ENCODE data around the gene DLG3. TPM values are rescaled to one million over a fixed set of nuclear protein-coding genes. Genes with fewer than 3 reads are reported as not detected.
A peak's percentile ranks its signal among the peaks of the same experiment; 100 is the strongest.

Gene DLG3
- total and polyA plus RNA-seq, 5 donors, result 7.3 to 20.8 (median 15.1) TPM

GRCh38 chrX:70454441-70455365, 10.1 kb downstream of the DLG3 start:
- 16% methylated on average over 45 of the region's 48 CpGs for WGBS
- no peaks in the 10 kb centered on the region for H3K27me3 ChIP-seq (ENCODE audit: control insufficient read depth, insufficient read depth)
- peak overlapping the region; percentile 58 for H3K4me3 ChIP-seq (ENCODE audit: low read length)
- no peaks in the 10 kb centered on the region for H3K9me3 ChIP-seq (ENCODE audit: control insufficient read depth, low read length)
- DNase-seq (peak; percentile 63 to 90 (median 88)), ATAC-seq (peak; percentile 92 to 94)
- peak overlapping the region; percentile 60 for H3K27ac ChIP-seq (ENCODE audit: low read length)
- H3K4me1 ChIP-seq (ENCODE audit: control insufficient read depth, insufficient read depth, low read length), result no peaks in the 10 kb centered on the region
- intact Hi-C loops (cut with DNase I), result loop anchor here in 3 of 4 donors (5.0 to 10.0 kb wide), 3 partner anchors 98 to 210 kb away; no protein-coding TSS in a partner anchor

- peak; percentile 7 to 23 for ATAC-seq
- intact Hi-C loops (cut with DNase I), result loop anchor here in 2 of 4 donors (10.0 kb wide), 2 partner anchors 99 to 209 kb away; no protein-coding TSS in a partner anchor
These were observed 10.9 kb downstream of the DLG3 start for GRCh38 chrX:70455366-70456202.

GRCh38 chrX:70456256-70456655, 11.6 kb downstream of the DLG3 start:
- 42% methylated on average over 2 of the region's 2 CpGs for WGBS
- Histone ChIP-seq H3K4me3 (ENCODE audit: low read length) (peak overlapping the region; percentile 58), H3K4me1 (ENCODE audit: control insufficient read depth, insufficient read depth, low read length) (no peaks in the 10 kb centered on the region), H3K27me3 (ENCODE audit: control insufficient read depth, insufficient read depth) (no peaks in the 10 kb centered on the region), H3K9me3 (ENCODE audit: control insufficient read depth, low read length) (no peaks in the 10 kb centered on the region), H3K27ac (ENCODE audit: low read length) (peak overlapping the region; percentile 52)
- ATAC-seq, result no peak
- intact Hi-C loops (cut with DNase I), result loop anchor here in 2 of 4 donors (10.0 kb wide), 2 partner anchors 99 to 209 kb away; no protein-coding TSS in a partner anchor
- no peak for DNase-seq

More at GRCh38 chrX:70455366-70456202, 10.9 kb downstream of the DLG3 start:
- Histone ChIP-seq H3K27me3 (ENCODE audit: control insufficient read depth, insufficient read depth) (no peaks in the 10 kb centered on the region), H3K27ac (ENCODE audit: low read length) (peak overlapping the region; percentile 60), H3K9me3 (ENCODE audit: control insufficient read depth, low read length) (no peaks in the 10 kb centered on the region), H3K4me3 (ENCODE audit: low read length) (peak overlapping the region; percentile 58), H3K4me1 (ENCODE audit: control insufficient read depth, insufficient read depth, low read length) (no peaks in the 10 kb centered on the region)
- WGBS, result 27% methylated on average over 32 of the region's 32 CpGs
- no peak for DNase-seq

GRCh38 chrX:70461026-70461425, 16.4 kb downstream of the DLG3 start:
- ATAC-seq, result no peak
- WGBS, result 99% methylated on average over 2 of the region's 2 CpGs
- Histone ChIP-seq H3K4me1 (ENCODE audit: control insufficient read depth, insufficient read depth, low read length) (no peaks in the 10 kb centered on the region), H3K9me3 (ENCODE audit: control insufficient read depth, low read length) (no peaks in the 10 kb centered on the region), H3K4me3 (ENCODE audit: low read length) (no peak overlapping the region), H3K27ac (ENCODE audit: low read length) (no peak overlapping the region), H3K27me3 (ENCODE audit: control insufficient read depth, insufficient read depth) (no peaks in the 10 kb centered on the region)
- intact Hi-C loops (cut with DNase I), result no loop called here
- DNase-seq, result no peak

GRCh38 chrX:70464051-70464450, 19.4 kb downstream of the DLG3 start:
- no peak overlapping the region for H3K4me3 ChIP-seq (ENCODE audit: low read length)
- DNase-seq, result no peak
- intact Hi-C loops (cut with DNase I), result no loop called here
- no peaks in the 10 kb centered on the region for H3K27me3 ChIP-seq (ENCODE audit: control insufficient read depth, insufficient read depth)
- no peaks in the 10 kb centered on the region for H3K4me1 ChIP-seq (ENCODE audit: control insufficient read depth, insufficient read depth, low read length)
- ATAC-seq, result no peak
- no peaks in the 10 kb centered on the region for H3K9me3 ChIP-seq (ENCODE audit: control insufficient read depth, low read length)
- no peak overlapping the region for H3K27ac ChIP-seq (ENCODE audit: low read length)

- no peak for DNase-seq
- no peak for ATAC-seq
- Histone ChIP-seq H3K27me3 (ENCODE audit: control insufficient read depth, insufficient read depth) (no peaks in the 10 kb centered on the region), H3K9me3 (ENCODE audit: control insufficient read depth, low read length) (no peaks in the 10 kb centered on the region), H3K4me3 (ENCODE audit: low read length) (no peak overlapping the region), H3K4me1 (ENCODE audit: control insufficient read depth, insufficient read depth, low read length) (no peaks in the 10 kb centered on the region), H3K27ac (ENCODE audit: low read length) (no peak overlapping the region)
- intact Hi-C loops (cut with DNase I), result no loop called here
These were observed 22.3 kb downstream of the DLG3 start for GRCh38 chrX:70466968-70467367.

- Histone ChIP-seq H3K9me3 (ENCODE audit: control insufficient read depth, low read length) (no peaks in the 10 kb centered on the region), H3K27ac (ENCODE audit: low read length) (no peak overlapping the region), H3K4me3 (ENCODE audit: low read length) (no peak overlapping the region), H3K4me1 (ENCODE audit: control insufficient read depth, insufficient read depth, low read length) (no peaks in the 10 kb centered on the region), H3K27me3 (ENCODE audit: control insufficient read depth, insufficient read depth) (no peaks in the 10 kb centered on the region)
- intact Hi-C loops (cut with DNase I), result no loop called here
- ATAC-seq (no peak), DNase-seq (no peak)
- WGBS, result 93% methylated on average over 1 of the region's 1 CpG
These were observed 24.1 kb downstream of the DLG3 start for GRCh38 chrX:70468709-70469108.

GRCh38 chrX:70470850-70471289, 26.2 kb downstream of the DLG3 start:
- H3K27ac ChIP-seq (ENCODE audit: low read length), result no peak overlapping the region
- 85% methylated on average over 3 of the region's 3 CpGs for WGBS

GRCh38 chrX:70476166-70476933, 31.7 kb downstream of the DLG3 start:
- Histone ChIP-seq H3K27me3 (ENCODE audit: control insufficient read depth, insufficient read depth) (no peaks in the 10 kb centered on the region), H3K4me3 (ENCODE audit: low read length) (no peak overlapping the region), H3K27ac (ENCODE audit: low read length) (no peak overlapping the region), H3K4me1 (ENCODE audit: control insufficient read depth, insufficient read depth, low read length) (peaks cover 13% of the 10 kb centered on the region), H3K9me3 (ENCODE audit: control insufficient read depth, low read length) (no peaks in the 10 kb centered on the region)
- no peak for ATAC-seq
- WGBS, result 94% methylated on average over 5 of the region's 5 CpGs
- no peak for DNase-seq
- intact Hi-C loops (cut with DNase I), result no loop called here

More at GRCh38 chrX:70470850-70471289, 26.2 kb downstream of the DLG3 start:
- ATAC-seq (no peak), DNase-seq (no peak)
- no peaks in the 10 kb centered on the region for H3K27me3 ChIP-seq (ENCODE audit: control insufficient read depth, insufficient read depth)
- H3K9me3 ChIP-seq (ENCODE audit: control insufficient read depth, low read length), result no peaks in the 10 kb centered on the region
- no peaks in the 10 kb centered on the region for H3K4me1 ChIP-seq (ENCODE audit: control insufficient read depth, insufficient read depth, low read length)
- intact Hi-C loops (cut with DNase I), result no loop called here
- H3K4me3 ChIP-seq (ENCODE audit: low read length), result no peak overlapping the region

GRCh38 chrX:70476934-70477733, 32.5 kb downstream of the DLG3 start:
- intact Hi-C loops (cut with DNase I), result no loop called here
- H3K27me3 ChIP-seq (ENCODE audit: control insufficient read depth, insufficient read depth), result no peaks in the 10 kb centered on the region
- no peaks in the 10 kb centered on the region for H3K9me3 ChIP-seq (ENCODE audit: control insufficient read depth, low read length)
- 28% methylated on average over 13 of the region's 13 CpGs for WGBS
- ATAC-seq (peak; percentile 64 to 77), DNase-seq (peak; percentile 22 to 60 (median 59))
- H3K4me1 ChIP-seq (ENCODE audit: control insufficient read depth, insufficient read depth, low read length), result peaks cover 13% of the 10 kb centered on the region
- peak overlapping the region; percentile 78 for H3K27ac ChIP-seq (ENCODE audit: low read length)
- no peak overlapping the region for H3K4me3 ChIP-seq (ENCODE audit: low read length)

Measured in right cardiac atrium (tissue), 5 donors.